Astrocyte of the cerebellum (primary cell): ENCODE results near the gene CSMD2.

Experiments
- DNase-seq: peaks from one replicate; pipeline ENCODE4 v3.0.0-alpha.2; 2011; ENCODE audit warnings: low read depth
- H3K4me3 ChIP-seq: 2 replicates; pipeline ENCODE4 v1.5.1; 2011; ENCODE audit warnings: mild to moderate bottlenecking, low read depth, low read length, moderate library complexity
- in situ Hi-C: cut with HindIII; loops from 2 replicates; pipeline ENCODE4 v1.10.0; 2017; ENCODE audit warnings: low sequenced_read_pairs
- TF ChIP-seq, protein P1 (sequence below): IDR thresholded peaks from 2 replicates; pipeline ENCODE4 v1.5.1; 2012; ENCODE audit warnings: low read length, low read depth, moderate library complexity, mild to moderate bottlenecking; ENCODE audit errors: missing control alignments

Gene CSMD2

GRCh38 chr1:33852711-33853110 lies 312.3 kb downstream of the CSMD2 start:
- in situ Hi-C loops: no loop called here
- TF ChIP-seq, protein P1, sequence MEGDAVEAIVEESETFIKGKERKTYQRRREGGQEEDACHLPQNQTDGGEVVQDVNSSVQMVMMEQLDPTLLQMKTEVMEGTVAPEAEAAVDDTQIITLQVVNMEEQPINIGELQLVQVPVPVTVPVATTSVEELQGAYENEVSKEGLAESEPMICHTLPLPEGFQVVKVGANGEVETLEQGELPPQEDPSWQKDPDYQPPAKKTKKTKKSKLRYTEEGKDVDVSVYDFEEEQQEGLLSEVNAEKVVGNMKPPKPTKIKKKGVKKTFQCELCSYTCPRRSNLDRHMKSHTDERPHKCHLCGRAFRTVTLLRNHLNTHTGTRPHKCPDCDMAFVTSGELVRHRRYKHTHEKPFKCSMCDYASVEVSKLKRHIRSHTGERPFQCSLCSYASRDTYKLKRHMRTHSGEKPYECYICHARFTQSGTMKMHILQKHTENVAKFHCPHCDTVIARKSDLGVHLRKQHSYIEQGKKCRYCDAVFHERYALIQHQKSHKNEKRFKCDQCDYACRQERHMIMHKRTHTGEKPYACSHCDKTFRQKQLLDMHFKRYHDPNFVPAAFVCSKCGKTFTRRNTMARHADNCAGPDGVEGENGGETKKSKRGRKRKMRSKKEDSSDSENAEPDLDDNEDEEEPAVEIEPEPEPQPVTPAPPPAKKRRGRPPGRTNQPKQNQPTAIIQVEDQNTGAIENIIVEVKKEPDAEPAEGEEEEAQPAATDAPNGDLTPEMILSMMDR: no peak
- no peak for DNase-seq
- no peak overlapping the region for H3K4me3 ChIP-seq

- H3K4me3 ChIP-seq: no peak overlapping the region
- in situ Hi-C loops: no loop called here
- no peak for DNase-seq
- TF ChIP-seq, protein P1: no peak
Measured at GRCh38 chr1:33850481-33850880, 314.5 kb downstream of the CSMD2 start.

DNA sequence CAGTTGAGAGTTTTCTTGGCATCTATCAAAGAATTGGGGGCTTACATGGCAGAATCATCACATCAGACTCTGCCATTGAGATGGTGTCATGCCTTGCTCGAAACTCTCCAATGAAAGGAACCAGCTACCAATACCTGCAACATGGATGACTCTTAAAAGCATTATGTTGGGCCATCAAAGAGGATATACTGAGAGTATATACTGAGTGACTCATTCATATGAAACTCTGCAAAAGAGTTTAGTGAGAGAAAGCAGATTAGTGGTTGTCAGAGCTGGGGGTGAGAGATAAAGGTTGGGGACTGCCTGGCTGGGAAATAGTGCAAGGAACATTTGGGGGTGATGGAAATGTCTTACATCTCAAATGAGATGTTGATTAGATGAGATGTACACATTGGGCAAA lies 315.8 kb downstream of the CSMD2 start:
- in situ Hi-C loops: no loop called here
- TF ChIP-seq, protein P1: no peak
- no peak for DNase-seq
- no peak overlapping the region for H3K4me3 ChIP-seq

- TF ChIP-seq, protein P1: no peak
- in situ Hi-C loops: no loop called here
- no peak overlapping the region for H3K4me3 ChIP-seq
- no peak for DNase-seq
Measured at GRCh38 chr1:33848205-33848937, 316.7 kb downstream of the CSMD2 start.

DNA sequence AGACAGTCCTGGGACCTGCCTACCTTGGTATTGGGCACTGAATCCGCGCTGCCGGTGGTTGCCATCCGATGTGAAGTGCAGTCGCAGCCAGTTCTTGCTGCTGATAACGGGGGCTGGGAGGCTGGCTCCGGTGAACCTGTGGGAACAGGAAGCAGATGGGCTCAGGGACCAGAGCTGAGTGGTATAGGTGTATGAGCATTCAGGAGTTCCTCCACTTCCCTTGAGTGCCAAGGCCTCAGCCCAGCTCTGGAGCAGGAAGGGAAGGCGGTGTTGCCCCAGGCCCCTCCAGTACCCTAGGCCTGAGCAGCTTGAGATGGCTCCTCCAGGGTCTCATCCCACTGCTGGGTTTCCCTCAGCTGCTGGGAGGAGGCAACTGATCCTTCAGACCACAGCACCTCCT lies 318.2 kb downstream of the CSMD2 start:
- TF ChIP-seq, protein P1: no peak
- no peak for DNase-seq
- in situ Hi-C loops: no loop called here
- H3K4me3 ChIP-seq: no peak overlapping the region

GRCh38 chr1:33844166-33844565 lies 320.9 kb downstream of the CSMD2 start:
- in situ Hi-C loops: no loop called here
- no peak overlapping the region for H3K4me3 ChIP-seq
- no peak for DNase-seq
- TF ChIP-seq, protein P1: no peak

GRCh38 chr1:33842348-33842747 lies 322.7 kb downstream of the CSMD2 start:
- no peak overlapping the region for H3K4me3 ChIP-seq
- TF ChIP-seq, protein P1: no peak
- in situ Hi-C loops: no loop called here
- DNase-seq: no peak
